Middle frontal gyrus (tissue), 1 donor: ENCODE measurements around the gene ZNF835.
"Not testable (repeated sequence)": the region's sequence is repeated elsewhere in the genome, so short reads cannot be mapped to it uniquely, and the experiment has no call there.

ENCODE experiments used
- DNase-seq: peaks from one replicate; pipeline ENCODE4 v3.0.0-alpha.2; 2015; ENCODE audit warnings: low spot score; ENCODE audit errors: extremely low spot score

The ZNF835 gene

DNA sequence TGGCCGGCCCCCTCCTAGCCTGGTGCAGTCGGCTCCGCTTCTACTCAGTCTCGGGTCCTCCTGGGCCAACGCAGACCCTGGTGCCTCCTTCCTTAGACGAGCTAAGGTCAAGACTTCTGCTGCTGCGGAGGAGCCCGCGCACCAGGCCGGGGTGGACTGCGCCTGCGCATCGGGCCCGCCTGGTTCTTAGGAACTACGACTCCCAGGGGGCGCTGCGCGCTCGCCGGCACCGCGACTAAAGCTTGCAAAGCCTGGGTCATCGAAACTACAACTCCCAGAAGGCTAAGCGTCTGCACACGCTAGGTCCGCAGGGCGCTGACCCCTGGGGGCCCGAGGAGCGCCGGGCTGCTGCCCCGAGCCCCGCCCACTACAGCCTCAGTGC lies at the start of gene ZNF835:
Gene ZNF835, minus strand, starts transcription at position 145 of the 382 bp plus-strand sequence. CDS start 6,559 bp downstream, outside the sequence.
- peak; percentile 93 for DNase-seq

GRCh38 chr19:56720281-56720680 lies 48.7 kb upstream of the ZNF835 start:
- DNase-seq = peak; percentile 71

GRCh38 chr19:56718231-56718630 lies 46.7 kb upstream of the ZNF835 start:
- no peak for DNase-seq

GRCh38 chr19:56712611-56713276 lies 41.2 kb upstream of the ZNF835 start:
- DNase-seq = peak; percentile 68

DNA sequence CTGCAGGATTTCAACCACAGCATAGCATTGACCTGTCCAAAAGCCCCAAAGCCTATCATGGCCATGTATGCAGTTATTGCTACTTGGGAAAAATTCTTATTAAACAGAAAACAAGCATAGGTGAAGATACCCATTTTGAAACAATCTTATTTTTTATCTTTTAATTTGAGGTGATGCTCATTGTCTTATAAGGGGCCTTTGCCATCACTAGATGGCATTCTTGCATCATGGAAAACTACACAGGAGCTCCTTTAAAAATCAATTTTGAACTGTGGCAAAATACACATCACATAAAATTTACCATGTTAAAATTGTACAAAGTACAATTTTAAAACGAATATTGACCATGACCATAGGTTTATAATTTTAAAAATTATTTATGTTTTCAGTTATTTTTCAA lies 38.9 kb upstream of the ZNF835 start:
- DNase-seq = peak; percentile 36

GRCh38 chr19:56707821-56708220 lies 36.3 kb upstream of the ZNF835 start:
- DNase-seq = peak; percentile 51

DNA sequence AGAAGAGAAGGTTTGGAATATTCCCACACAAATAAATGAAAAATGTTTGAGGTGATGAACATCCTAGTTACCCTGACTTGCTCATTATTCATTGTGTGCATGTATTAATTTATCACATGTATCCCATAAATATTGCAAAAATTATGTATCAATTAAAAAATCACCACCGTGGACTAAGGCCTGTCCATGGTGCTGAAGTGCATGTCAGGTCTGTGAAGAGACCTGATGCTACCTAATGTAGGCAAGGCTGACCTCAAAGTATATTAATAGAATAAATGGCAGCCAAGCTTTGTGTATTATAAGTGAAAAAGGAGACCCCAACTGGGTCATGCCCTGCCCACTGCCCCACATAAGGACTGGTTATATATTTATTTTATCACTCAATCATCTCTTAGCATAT lies 34.4 kb upstream of the ZNF835 start:
- DNase-seq = no peak

GRCh38 chr19:56701895-56702294 lies 30.3 kb upstream of the ZNF835 start:
- no peak for DNase-seq

DNA sequence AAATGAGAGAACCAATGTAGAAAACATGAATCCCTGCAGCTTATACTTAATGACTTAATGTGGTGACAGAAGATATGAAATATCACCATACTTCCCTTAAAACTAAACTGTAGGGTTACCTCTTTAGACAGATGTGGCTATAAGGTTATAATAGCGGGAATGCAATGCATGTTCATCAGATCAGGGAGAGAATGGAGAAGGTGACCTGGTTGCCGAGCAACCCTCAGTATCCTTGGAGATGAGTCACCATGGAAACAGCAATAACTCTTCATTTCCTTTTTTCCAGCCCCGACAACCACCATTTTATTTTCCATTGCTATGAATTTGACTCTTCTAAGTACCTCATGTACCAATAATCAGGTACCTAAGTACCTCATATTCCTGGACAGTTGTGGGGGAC lies 28.0 kb upstream of the ZNF835 start:
- no peak for DNase-seq

DNA sequence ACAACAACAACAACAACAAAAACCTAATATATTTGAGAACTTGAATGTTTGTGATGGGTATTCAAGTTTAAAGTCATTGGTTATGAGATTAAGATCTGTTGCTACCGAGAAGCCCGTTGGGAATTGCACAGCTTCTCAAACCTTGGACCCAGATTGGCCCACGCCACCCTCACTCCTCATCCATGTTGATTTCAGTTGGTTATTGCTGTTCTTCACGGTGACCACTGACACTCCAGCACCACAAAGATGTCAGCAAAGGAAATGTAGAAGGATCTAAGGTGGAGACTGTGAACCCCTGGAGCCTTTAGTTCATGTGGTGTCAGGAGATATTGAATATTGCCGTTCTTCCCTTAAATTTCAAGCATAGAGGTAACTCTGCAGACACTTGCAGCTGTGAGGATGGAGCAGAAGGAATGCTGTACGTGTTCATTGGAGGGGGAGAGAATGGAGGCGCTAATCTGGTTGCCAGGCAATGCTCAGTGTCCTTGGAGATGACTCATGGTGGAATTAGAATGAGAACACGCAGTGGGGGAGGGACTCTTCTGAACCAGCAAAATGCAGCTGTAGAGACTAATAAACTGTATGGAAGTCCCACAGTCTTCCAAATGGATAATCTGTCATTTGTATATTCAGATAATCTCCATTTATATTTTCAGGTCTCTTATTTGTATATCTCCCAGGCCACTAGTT lies 20.8 kb upstream of the ZNF835 start:
- peak; percentile 72 for DNase-seq

DNA sequence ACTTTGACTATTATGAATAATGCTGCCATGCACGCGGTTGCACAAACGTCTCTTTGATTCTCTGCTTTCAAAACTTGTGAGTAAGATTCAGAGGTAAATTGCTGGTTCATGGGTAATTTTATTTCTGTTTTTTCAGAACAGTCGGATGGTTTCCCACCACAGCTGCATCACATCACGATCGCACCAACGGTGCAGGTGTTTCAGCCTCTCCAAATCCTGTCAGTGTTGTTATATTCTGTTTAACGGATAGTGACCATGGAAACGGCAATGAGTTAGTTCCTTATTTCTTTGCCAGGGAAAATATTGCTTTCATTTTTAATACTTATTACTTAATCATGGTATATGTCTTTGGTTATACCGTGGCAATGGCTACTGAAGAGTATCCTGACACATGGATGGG lies 19.1 kb upstream of the ZNF835 start:
- DNase-seq = no peak

- DNase-seq = no peak
These were observed 17.6 kb upstream of the ZNF835 start for GRCh38 chr19:56689198-56689597.

- no peak for DNase-seq
These were observed 15.5 kb upstream of the ZNF835 start for GRCh38 chr19:56687031-56687430.

- no peak for DNase-seq
These were observed 11.6 kb upstream of the ZNF835 start for GRCh38 chr19:56683116-56683515.

DNA sequence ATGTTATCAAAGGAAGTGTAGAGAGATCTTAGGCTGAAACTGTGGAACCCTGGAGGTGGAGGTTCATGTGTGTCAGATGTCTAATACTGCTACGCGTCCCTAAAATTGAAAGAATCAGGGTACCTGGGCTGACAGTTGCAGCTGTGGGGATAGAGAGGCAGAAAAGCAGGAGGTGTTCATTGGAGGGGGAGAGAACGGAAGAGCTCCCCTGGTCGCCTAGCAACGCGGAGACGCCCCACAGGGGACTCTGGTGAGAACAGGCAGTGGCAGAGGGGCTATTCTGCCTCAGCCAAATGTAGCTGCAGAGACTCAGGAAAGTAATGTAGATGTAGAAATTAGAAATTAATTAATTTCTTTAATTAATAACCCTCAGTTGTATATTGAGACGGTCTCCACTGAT lies 10.1 kb upstream of the ZNF835 start:
- no peak for DNase-seq

DNA sequence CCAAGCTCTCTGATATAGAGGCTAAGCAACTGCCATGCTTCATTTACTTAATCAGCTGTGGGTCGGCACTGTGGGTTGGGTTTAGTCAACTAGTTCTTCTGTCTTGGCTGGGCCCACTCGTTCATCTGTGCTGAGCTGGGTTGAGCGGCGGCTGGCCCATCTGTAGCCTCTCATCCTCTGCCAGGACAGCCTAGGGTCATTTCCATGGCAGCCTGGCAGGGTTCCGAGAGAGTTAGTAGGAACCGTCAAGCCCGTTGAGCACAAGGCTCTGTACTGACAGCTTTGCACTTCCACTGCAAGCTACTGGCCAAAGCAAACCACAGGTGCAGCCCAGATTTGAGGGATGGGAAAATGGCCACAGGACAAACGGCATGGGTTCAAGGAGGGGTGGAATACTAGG lies 6.6 kb upstream of the ZNF835 start:
- DNase-seq = no peak

DNA sequence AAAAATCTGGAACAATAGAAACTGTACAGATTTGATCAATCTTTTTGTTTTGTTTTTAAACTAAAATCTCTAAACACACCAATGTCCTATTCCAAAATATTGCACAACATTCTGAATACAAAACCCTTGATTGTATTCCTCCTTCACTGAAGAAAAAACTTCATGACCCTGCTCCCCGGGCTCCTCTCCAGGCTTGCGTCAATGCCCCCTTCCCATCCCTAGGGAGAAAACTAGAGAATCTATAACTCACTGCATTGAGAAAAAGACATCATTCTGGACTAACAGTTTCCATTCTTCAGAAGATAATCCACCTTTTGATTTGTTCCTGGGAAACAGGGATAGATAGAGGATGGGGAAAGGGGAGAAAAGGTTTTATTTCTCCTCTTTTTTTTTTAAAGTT lies 1.1 kb upstream of the ZNF835 start:
- DNase-seq = not testable (repeated sequence)

DNA sequence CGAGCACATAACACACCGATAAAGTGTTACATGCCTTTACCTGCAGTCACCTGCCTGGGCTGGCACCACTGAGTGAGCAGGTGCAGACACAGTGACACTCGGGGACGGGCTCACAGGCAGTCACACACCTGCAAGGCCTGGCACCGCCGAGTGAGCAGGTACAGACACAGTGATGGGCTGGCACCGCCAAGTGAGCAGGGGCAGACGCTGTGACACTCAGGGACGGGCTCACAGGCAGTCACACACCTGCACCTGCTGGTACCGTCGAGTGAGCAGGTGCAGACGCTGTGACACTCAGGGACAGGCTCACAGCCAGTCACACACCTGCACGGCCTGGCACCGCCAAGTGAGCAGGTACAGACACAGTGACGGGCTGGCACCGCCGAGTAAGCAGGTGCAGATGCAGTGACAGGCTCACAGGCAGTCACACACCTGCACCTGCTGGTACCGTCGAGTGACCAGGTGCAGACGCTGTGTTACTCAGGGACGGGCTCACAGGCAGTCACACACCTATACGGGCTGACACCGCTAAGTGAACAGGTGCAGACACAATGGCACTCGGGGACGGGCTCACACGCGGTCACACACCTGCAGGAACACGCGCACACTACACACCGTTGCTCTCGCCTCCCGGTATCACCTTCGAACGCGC lies 470 bp downstream of the ZNF835 start:
- DNase-seq = no peak

DNA sequence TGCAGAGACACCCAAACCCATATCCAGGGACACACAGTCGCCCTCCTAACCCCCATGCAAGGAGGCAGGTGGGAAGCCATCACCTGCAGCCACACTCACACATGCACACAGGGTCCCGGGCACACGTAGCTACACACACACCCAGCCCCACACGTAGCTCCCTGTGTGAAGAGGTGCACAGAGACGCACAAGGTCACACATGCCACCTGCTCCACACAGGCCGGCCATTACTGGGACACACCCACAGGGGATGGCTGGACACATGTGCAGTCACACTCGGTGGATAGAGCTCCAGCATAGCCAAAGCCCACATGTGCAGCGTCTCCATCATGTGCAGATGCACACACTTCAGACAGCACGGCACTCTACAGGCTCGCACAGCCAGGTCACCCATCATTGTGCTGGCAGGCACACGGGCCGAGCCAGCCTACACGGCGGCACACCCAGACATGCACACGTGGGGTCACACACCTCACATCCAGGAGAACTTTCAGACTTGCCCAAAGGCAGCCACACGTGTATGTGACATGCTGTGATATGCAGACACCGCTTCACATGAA lies 1.1 kb downstream of the ZNF835 start:
- no peak for DNase-seq

- DNase-seq = no peak
These were observed 2.9 kb downstream of the ZNF835 start for GRCh38 chr19:56668676-56669075.

- DNase-seq = no peak
These were observed 4.2 kb downstream of the ZNF835 start for GRCh38 chr19:56667311-56667870.

DNA sequence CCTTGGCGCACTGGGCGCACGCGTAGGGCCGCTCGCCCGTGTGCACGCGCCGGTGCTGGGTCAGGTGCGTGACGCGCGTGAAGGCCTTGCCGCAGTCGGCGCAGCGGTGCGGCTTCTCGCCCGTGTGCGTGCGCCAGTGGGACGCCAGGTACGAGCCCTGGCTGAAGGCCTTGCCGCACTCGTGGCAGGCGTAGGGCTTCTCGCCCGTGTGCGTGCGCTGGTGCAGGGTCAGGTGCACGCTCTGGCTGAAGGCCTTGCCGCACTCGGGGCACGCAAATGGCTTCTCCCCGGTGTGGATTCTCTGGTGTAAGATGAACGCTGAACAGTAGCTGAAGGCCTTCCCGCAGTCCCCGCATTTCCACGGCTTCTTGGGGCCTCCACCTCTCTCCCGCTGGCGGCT lies 7.0 kb downstream of the ZNF835 start:
- DNase-seq = no peak
